ENCODE data around the gene NTRK1. TPM values are rescaled to one million over a fixed set of nuclear protein-coding genes. Genes with fewer than 3 reads are reported as not detected.

The NTRK1 gene
- 3.4 TPM for total RNA-seq

GRCh38 chr1:156860628-156861423 is at the start of gene NTRK1:
NTRK1 (plus strand) TSS chr1:156860865; CDS start chr1:156860935, 70 bp downstream.

GRCh38 chr1:156816561-156817328 is 43.9 kb upstream of the NTRK1 start, which contains the start of gene SH2D2A:
SH2D2A (minus strand) TSS chr1:156816848; CDS start chr1:156816708, 140 bp downstream.

GRCh38 chr1:156858959-156859522 is 1.6 kb upstream of the NTRK1 start, which contains the start of gene INSRR:
INSRR (minus strand) TSS chr1:156859117; CDS start chr1:156858621, 496 bp downstream.

GRCh38 chr1:156893048-156893953 is 32.6 kb downstream of the NTRK1 start, which contains the start of gene PEAR1:
PEAR1 (plus strand) TSS chr1:156893718; CDS start chr1:156903927, 10,209 bp downstream.

GRCh38 chr1:156920233-156921052 is 59.8 kb downstream of the NTRK1 start, which contains the start of gene LRRC71:
LRRC71 (plus strand) TSS chr1:156920632; CDS start chr1:156920804, 172 bp downstream.

Other genes starting within 250 kb of the NTRK1 start
- gene HAPLN2, start 241.4 kb upstream of the NTRK1 start, total RNA-seq = not detected
- 5.2 TPM for gene BCAN, start 218.7 kb upstream of the NTRK1 start, total RNA-seq
- gene NES, start 183.5 kb upstream of the NTRK1 start, total RNA-seq = 87.1 TPM
- 117 TPM for gene CRABP2, start 155.3 kb upstream of the NTRK1 start, total RNA-seq
- gene METTL25B, start 132.4 kb upstream of the NTRK1 start, total RNA-seq = 17.8 TPM
- 14.7 TPM for gene ISG20L2, start 132.1 kb upstream of the NTRK1 start, total RNA-seq
- gene MRPL24, start 119.8 kb upstream of the NTRK1 start, total RNA-seq = 20.5 TPM
- 153 TPM for gene HDGF, start 109.2 kb upstream of the NTRK1 start, total RNA-seq
- 34.5 TPM for gene PRCC, start 93.3 kb upstream of the NTRK1 start, total RNA-seq
- 0.27 TPM for gene SH2D2A, start 44.0 kb upstream of the NTRK1 start, total RNA-seq
- gene INSRR, start 1.7 kb upstream of the NTRK1 start, total RNA-seq = 0.22 TPM
- gene PEAR1, start 32.9 kb downstream of the NTRK1 start, total RNA-seq = 13.7 TPM
- gene LRRC71, start 59.8 kb downstream of the NTRK1 start, total RNA-seq = not detected
- gene ARHGEF11, start 184.9 kb downstream of the NTRK1 start, total RNA-seq = 49.9 TPM
- not detected for gene ETV3L, start 238.9 kb downstream of the NTRK1 start, total RNA-seq

Data from camera-type eye (tissue), 1 donor.